HEK293 (cell line): ENCODE results near the gene AATF.

Experiments
- BCL11A ChIP-seq: fragments of 450-650 bp; formaldehyde crosslinking; IDR thresholded peaks from 2 replicates; pipeline ENCODE4 v1.5.1; 2016; ENCODE audit warnings: low read depth, missing biosample characterization, missing genetic modification characterization
- CTCF ChIP-seq: fragments of 450-650 bp; formaldehyde crosslinking; IDR thresholded peaks from 2 replicates; pipeline ENCODE4 v1.5.1; 2016; ENCODE audit warnings: missing biosample characterization, missing genetic modification characterization
- ZNF10 ChIP-seq: fragments of 450-650 bp; formaldehyde crosslinking; IDR thresholded peaks from 2 replicates; pipeline ENCODE4 v1.5.1; 2017; ENCODE audit warnings: missing biosample characterization, missing genetic modification characterization
- ZNF274 ChIP-seq, 2 experiments: fragments of 200-500 bp in 1 of 2; fragments of 450-650 bp in 1 of 2; sonication (Bioruptor generic) in 1 of 2; formaldehyde crosslinking in 1 of 2; IDR thresholded peaks; 2 replicates each; pipeline versions ENCODE4 v1.5.1 to v1.6.1; 2014 to 2016; ENCODE audit warnings: borderline replicate concordance in 1 of 2, inconsistent platforms in 1 of 2, low read length in 1 of 2, missing biosample characterization in 1 of 2, missing genetic modification characterization in 1 of 2
- ZNF292 ChIP-seq: fragments of 450-650 bp; formaldehyde crosslinking; IDR thresholded peaks from 2 replicates; pipeline ENCODE4 v1.5.1; 2016; ENCODE audit warnings: low read depth, missing biosample characterization, missing genetic modification characterization, borderline replicate concordance
- ZNF366 ChIP-seq: fragments of 450-650 bp; formaldehyde crosslinking; conservative IDR thresholded peaks from 2 replicates; pipeline ENCODE4 v1.5.1; 2016; ENCODE audit warnings: missing biosample characterization, missing genetic modification characterization
- TF ChIP-seq, protein P1 (sequence below): fragments of 450-650 bp; formaldehyde crosslinking; IDR thresholded peaks from 2 replicates; pipeline ENCODE4 v1.5.1; 2016; ENCODE audit warnings: missing biosample characterization, missing genetic modification characterization

DNA sequence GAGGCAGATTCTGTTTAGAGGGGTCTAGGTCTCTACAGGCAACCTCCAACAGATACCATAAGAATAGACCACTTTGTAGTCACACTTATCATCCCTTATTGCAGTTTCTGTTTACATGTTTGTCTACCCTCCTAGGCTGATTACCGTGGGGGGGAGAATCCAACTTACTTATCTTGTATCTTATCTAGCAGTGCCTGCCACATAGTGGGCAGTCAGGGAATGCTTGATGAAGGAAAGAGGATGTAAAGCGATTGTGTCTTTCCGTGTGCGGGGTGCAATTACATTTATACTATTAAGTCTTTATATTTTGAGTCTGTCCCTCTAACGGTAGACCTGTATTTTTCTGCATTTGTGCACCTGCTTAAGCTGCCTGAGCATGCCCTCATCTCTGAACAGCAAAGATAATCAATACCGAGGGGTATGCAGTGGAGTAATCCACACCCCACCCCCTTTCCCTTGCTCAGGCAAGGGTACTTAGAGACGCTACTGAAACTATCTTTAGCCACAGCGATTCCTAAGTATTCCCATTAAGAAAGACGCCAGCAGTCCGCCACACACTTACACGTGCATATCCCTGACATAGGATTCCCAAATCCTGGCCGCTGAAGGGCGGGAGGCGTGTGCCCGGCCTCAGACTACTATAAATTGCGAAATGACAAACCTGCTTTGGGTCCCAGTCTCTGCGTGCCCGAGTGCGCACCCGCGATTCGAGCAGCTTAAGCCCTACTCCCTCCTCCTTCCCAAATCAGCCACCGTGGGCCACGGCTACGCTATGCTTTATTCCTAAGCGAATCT, 635 bp upstream of the AATF start:
- no peak for TF ChIP-seq ZNF10 (tag by site-specific recombination)
- peak; percentile 55; the same call in 1 of the 2 replicates for TF ChIP-seq CTCF (tag by site-specific recombination)
- TF ChIP-seq ZNF274 (IDR thresholded peaks at IDR 0.05; ENCODE audit: low read length): no peak
- TF ChIP-seq ZNF274 (tag by site-specific recombination; IDR thresholded peaks at IDR 0.05; ENCODE audit: borderline replicate concordance): no peak
- no peak for TF ChIP-seq ZNF366 (tag by site-specific recombination)
- no peak for TF ChIP-seq BCL11A (tag by site-specific recombination)
- TF ChIP-seq ZNF292 (tag by site-specific recombination): no peak
- TF ChIP-seq, protein P1, sequence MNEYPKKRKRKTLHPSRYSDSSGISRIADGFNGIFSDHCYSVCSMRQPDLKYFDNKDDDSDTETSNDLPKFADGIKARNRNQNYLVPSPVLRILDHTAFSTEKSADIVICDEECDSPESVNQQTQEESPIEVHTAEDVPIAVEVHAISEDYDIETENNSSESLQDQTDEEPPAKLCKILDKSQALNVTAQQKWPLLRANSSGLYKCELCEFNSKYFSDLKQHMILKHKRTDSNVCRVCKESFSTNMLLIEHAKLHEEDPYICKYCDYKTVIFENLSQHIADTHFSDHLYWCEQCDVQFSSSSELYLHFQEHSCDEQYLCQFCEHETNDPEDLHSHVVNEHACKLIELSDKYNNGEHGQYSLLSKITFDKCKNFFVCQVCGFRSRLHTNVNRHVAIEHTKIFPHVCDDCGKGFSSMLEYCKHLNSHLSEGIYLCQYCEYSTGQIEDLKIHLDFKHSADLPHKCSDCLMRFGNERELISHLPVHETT: peak; percentile 38; the same call in 1 of the 2 replicates
